Progenitor cell of endocrine pancreas (in vitro differentiated cells): ENCODE measurements around the gene STK40. TPM values are rescaled to one million over a fixed set of nuclear protein-coding genes. Genes with fewer than 3 reads are reported as not detected.

Source experiments
- DNase-seq: peaks from one replicate; pipeline ENCODE4 v3.0.0; 2021; ENCODE audit warnings: low spot score; ENCODE audit not compliant: unreplicated experiment
- H3K27ac Mint-ChIP-seq: 2 replicates; pipeline ENCODE4 v1.8.0; 2021; ENCODE audit warnings: mild to moderate bottlenecking, moderate library complexity, mixed read lengths
- H3K27me3 Mint-ChIP-seq: 2 replicates; pipeline ENCODE4 v1.8.0; 2021; ENCODE audit warnings: mixed read lengths
- H3K36me3 Mint-ChIP-seq: 2 replicates; pipeline ENCODE4 v1.8.0; 2022; ENCODE audit warnings: mixed read lengths; ENCODE audit not compliant: insufficient read depth
- H3K4me1 Mint-ChIP-seq: 2 replicates; pipeline ENCODE4 v1.8.0; 2021; ENCODE audit warnings: low read depth, mixed read lengths
- H3K4me3 Mint-ChIP-seq: 2 replicates; pipeline ENCODE4 v1.8.0; 2021; ENCODE audit warnings: low read depth, mild to moderate bottlenecking, moderate library complexity, mixed read lengths
- H3K9me3 Mint-ChIP-seq: 2 replicates; pipeline ENCODE4 v1.8.0; 2021; ENCODE audit warnings: low read depth, mixed read lengths
- CTCF ChIP-seq: fragments of 200-600 bp; sonication (generic); IDR thresholded peaks from one replicate; pipeline ENCODE4 v1.5.0; 2021; ENCODE audit warnings: antibody characterized with exemption, mild to moderate bottlenecking; ENCODE audit not compliant: unreplicated experiment
- total RNA-seq: library from RNA; stranded (reverse); gene quantifications from 2 replicates; pipeline ENCODE4 v1.2.1, GENCODE V29; 2021

Gene STK40
- total RNA-seq, 1 donor from 2014 or later, result 34.6 TPM

DNA sequence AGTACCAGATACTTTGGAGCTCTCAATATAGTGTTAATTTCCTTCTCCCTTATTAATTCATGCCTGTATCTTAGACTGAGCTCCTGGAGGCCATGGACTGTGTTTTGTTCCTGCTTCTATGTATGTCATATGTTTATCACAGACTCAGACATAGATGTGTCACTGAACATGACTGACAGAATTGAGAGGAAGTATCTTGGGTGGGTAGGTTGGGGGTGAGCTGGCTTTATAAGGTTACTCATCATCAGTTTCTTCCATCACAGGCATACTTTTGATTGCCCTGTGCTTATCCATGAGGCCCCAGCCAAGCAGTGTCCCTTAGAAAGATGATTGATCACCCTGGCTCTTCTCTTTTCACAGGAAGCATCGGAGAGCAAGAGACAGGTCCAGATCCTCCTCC lies 85.2 kb downstream of the STK40 start:
- peaks cover 1% of the 10 kb centered on the region for H3K4me1 Mint-ChIP-seq
- TF ChIP-seq CTCF, result no peak
- H3K27me3 Mint-ChIP-seq, result no peaks in the 10 kb centered on the region
- no peak for DNase-seq
- peaks cover 28% of the 10 kb centered on the region for H3K36me3 Mint-ChIP-seq
- no peak overlapping the region for H3K27ac Mint-ChIP-seq
- no peaks in the 10 kb centered on the region for H3K9me3 Mint-ChIP-seq
- H3K4me3 Mint-ChIP-seq, result no peak overlapping the region

- H3K27ac Mint-ChIP-seq, result no peak overlapping the region
- no peak overlapping the region for H3K4me3 Mint-ChIP-seq
- no peaks in the 10 kb centered on the region for H3K4me1 Mint-ChIP-seq
- peaks cover 31% of the 10 kb centered on the region for H3K36me3 Mint-ChIP-seq
- no peaks in the 10 kb centered on the region for H3K27me3 Mint-ChIP-seq
- TF ChIP-seq CTCF, result no peak
- no peaks in the 10 kb centered on the region for H3K9me3 Mint-ChIP-seq
- DNase-seq, result no peak
These were observed 87.1 kb downstream of the STK40 start for GRCh38 chr1:36298640-36299039.

DNA sequence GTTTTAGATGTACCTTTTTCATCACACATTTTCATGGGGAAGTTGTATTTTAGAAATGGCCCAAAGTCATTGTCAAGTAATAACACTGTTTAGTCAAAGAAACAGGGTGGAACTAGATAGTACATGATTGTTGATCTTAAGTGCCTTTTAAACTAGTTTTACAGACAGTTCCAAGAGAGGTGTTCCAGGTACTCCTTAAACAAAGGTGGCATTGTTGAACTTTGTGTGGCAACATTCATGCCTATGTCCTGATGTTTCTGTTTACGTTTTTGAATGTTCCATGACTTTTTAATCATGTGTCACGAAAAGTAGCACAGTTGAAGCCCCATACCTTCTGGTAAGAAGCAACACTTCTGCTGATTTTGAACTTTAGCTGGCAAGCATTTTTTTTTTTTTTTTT lies 88.7 kb downstream of the STK40 start:
- H3K9me3 Mint-ChIP-seq, result no peaks in the 10 kb centered on the region
- no peaks in the 10 kb centered on the region for H3K4me1 Mint-ChIP-seq
- H3K36me3 Mint-ChIP-seq, result peaks cover 28% of the 10 kb centered on the region
- H3K27me3 Mint-ChIP-seq, result no peaks in the 10 kb centered on the region
- no peak overlapping the region for H3K27ac Mint-ChIP-seq
- no peak for DNase-seq
- TF ChIP-seq CTCF, result no peak
- no peak overlapping the region for H3K4me3 Mint-ChIP-seq

DNA sequence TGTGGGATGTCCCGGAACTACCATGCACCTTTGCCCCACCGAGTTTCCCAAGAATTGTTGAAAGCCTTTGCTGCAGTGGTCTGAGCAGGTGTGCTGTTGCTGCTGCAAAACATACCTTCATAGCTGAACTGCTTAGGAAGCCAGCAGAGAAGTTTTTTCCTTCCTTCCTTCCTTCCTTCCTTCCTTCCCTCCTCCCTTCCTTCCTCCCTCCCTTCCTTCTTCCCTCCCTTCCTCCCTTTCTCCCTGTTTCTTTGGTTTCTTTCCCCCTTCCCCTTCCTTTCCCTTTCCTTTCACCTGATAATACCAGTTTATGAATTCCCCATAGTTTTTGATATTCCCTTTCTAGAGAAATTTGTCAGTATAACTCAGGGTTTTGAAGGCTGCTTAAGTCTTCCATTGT lies 90.3 kb downstream of the STK40 start:
- H3K36me3 Mint-ChIP-seq, result peaks cover 28% of the 10 kb centered on the region
- H3K9me3 Mint-ChIP-seq, result no peaks in the 10 kb centered on the region
- H3K27me3 Mint-ChIP-seq, result no peaks in the 10 kb centered on the region
- H3K4me3 Mint-ChIP-seq, result no peak overlapping the region
- H3K4me1 Mint-ChIP-seq, result peaks cover 2% of the 10 kb centered on the region
- DNase-seq, result no peak
- no peak for TF ChIP-seq CTCF
- no peak overlapping the region for H3K27ac Mint-ChIP-seq

Other genes starting within 250 kb of the STK40 start
- 61.0 and 63.6 TPM in 2 replicates for gene TRAPPC3, start 236.4 kb downstream of the STK40 start, total RNA-seq
- 98.0 and 109 TPM in 2 replicates for gene MAP7D1, start 229.8 kb downstream of the STK40 start, total RNA-seq
- 142 and 145 TPM in 2 replicates for gene THRAP3, start 161.5 kb downstream of the STK40 start, total RNA-seq
- 10.6 and 11.0 TPM in 2 replicates for gene SH3D21, start 79.6 kb downstream of the STK40 start, total RNA-seq
- gene EVA1B, start 62.3 kb downstream of the STK40 start, total RNA-seq, result 11.8 and 14.1 TPM in 2 replicates
- gene LSM10, start 12.0 kb upstream of the STK40 start, total RNA-seq, result 28.4 and 32.8 TPM in 2 replicates
- 18.2 and 21.0 TPM in 2 replicates for gene OSCP1, start 64.5 kb upstream of the STK40 start, total RNA-seq
- gene MRPS15, start 78.5 kb upstream of the STK40 start, total RNA-seq, result 72.0 and 76.4 TPM in 2 replicates
- 4.2 and 5.5 TPM in 2 replicates for gene CSF3R, start 97.0 kb upstream of the STK40 start, total RNA-seq